Measurements from ENCODE around the gene CARD11.

Gene CARD11

GRCh38 chr7:2981103-2981480 lies 62.6 kb downstream of the CARD11 start:
- Histone ChIP-seq H3K27ac (no peak overlapping the region), H3K36me3 (no peaks in the 10 kb centered on the region), H3K27me3 (peaks cover 0 to 24% of the 10 kb centered on the region in 2 donors), H3K4me3 (no peak overlapping the region), H3K4me1 (no peaks in the 10 kb centered on the region), H3K9me3 (no peaks in the 10 kb centered on the region)
- intact Hi-C loops (cut with DNase I; ENCODE audit: low total_unique reads): no loop called here
- DNase-seq: no peak
- TF ChIP-seq CTCF (IDR thresholded peaks at IDR 0.05): no peak

- Histone ChIP-seq H3K4me1 (no peaks in the 10 kb centered on the region), H3K27me3 (peaks cover 0 to 24% of the 10 kb centered on the region in 2 donors), H3K36me3 (no peaks in the 10 kb centered on the region), H3K27ac (no peak overlapping the region), H3K9me3 (no peaks in the 10 kb centered on the region), H3K4me3 (no peak overlapping the region)
- no peak for TF ChIP-seq CTCF (IDR thresholded peaks at IDR 0.05)
- peak; percentile 28 to 72 for DNase-seq
- intact Hi-C loops (cut with DNase I; ENCODE audit: low total_unique reads): no loop called here
Observed at GRCh38 chr7:2980401-2981102, 63.1 kb downstream of the CARD11 start.

GRCh38 chr7:2979951-2980350 lies 63.7 kb downstream of the CARD11 start:
- Histone ChIP-seq H3K9me3 (no peaks in the 10 kb centered on the region), H3K4me3 (peak overlapping the region in 1 of 2 donors; percentile 5), H3K4me1 (no peaks in the 10 kb centered on the region), H3K36me3 (no peaks in the 10 kb centered on the region), H3K27ac (no peak overlapping the region), H3K27me3 (peaks cover 0 to 24% of the 10 kb centered on the region in 2 donors)
- DNase-seq: no peak
- intact Hi-C loops (cut with DNase I; ENCODE audit: low total_unique reads): no loop called here
- no peak for TF ChIP-seq CTCF (IDR thresholded peaks at IDR 0.05)

GRCh38 chr7:2979201-2979631 lies 64.5 kb downstream of the CARD11 start:
- Histone ChIP-seq H3K27me3 (peaks cover 0 to 24% of the 10 kb centered on the region in 2 donors), H3K9me3 (no peaks in the 10 kb centered on the region), H3K4me1 (no peaks in the 10 kb centered on the region), H3K36me3 (no peaks in the 10 kb centered on the region), H3K4me3 (peak overlapping the region; percentile 4 to 5), H3K27ac (no peak overlapping the region)
- no peak for TF ChIP-seq CTCF (IDR thresholded peaks at IDR 0.05)
- no peak for DNase-seq
- intact Hi-C loops (cut with DNase I; ENCODE audit: low total_unique reads): no loop called here

GRCh38 chr7:2978408-2978807 lies 65.3 kb downstream of the CARD11 start:
- H3K27ac ChIP-seq: no peak overlapping the region
- intact Hi-C loops (cut with DNase I; ENCODE audit: low total_unique reads): no loop called here
- H3K36me3 ChIP-seq: no peaks in the 10 kb centered on the region
- no peaks in the 10 kb centered on the region for H3K4me1 ChIP-seq
- TF ChIP-seq CTCF (IDR thresholded peaks at IDR 0.05): no peak
- peaks cover 0 to 24% of the 10 kb centered on the region in 2 donors for H3K27me3 ChIP-seq
- H3K4me3 ChIP-seq: peak overlapping the region; percentile 4 to 5
- no peaks in the 10 kb centered on the region for H3K9me3 ChIP-seq
- peak in 1 of 2 donors; percentile 69 for DNase-seq
